Prostate gland (tissue), 2 donors: ENCODE results near the gene ADAM17.
A peak's percentile ranks its signal among the peaks of the same experiment; 100 is the strongest.

Experiments used
- POLR2A ChIP-seq: fragments of 450-650 bp; IDR thresholded peaks from one replicate; pipeline ENCODE4 v1.6.1; 2016; ENCODE audit warnings: antibody characterized with exemption, mild to moderate bottlenecking
- POLR2AphosphoS5 ChIP-seq: sonication (generic); formaldehyde crosslinking; IDR thresholded peaks from one replicate; pipeline ENCODE4 v1.6.1; 2017; ENCODE audit warnings: antibody characterized with exemption
- TF ChIP-seq, protein P1 (sequence below), 4 experiments: fragments of 200-600 bp in 2 of 4; fragments of 450-650 bp in 2 of 4; sonication (generic) in 2 of 4; IDR thresholded peaks; 1 replicate in 3 of 4; 2 replicates in 1 of 4; pipeline ENCODE4 v1.5.1; 2016 to 2019; ENCODE audit warnings: antibody characterized with exemption in 4 of 4, mild to moderate bottlenecking in 2 of 4, moderate library complexity in 2 of 4

DNA sequence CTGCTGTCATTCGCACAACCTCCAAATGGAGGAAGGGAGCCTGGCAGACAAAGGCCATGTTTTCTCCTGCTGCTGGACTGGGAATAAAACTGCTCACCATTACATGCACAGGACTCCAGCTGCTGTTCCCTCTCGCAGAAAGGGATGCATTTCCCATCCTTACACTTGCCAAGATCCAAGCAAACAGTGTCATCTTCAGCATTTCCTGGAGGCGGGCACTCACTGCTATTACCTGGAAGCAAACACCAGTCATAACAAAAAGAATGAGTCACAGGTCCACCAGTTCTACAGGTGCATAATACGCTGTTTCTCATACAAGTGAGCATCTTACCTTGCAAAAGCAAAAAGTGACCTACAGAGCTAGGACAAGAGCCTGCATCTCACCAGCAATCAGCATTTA, 58.6 kb downstream of the ADAM17 start:
- TF ChIP-seq, protein P1, sequence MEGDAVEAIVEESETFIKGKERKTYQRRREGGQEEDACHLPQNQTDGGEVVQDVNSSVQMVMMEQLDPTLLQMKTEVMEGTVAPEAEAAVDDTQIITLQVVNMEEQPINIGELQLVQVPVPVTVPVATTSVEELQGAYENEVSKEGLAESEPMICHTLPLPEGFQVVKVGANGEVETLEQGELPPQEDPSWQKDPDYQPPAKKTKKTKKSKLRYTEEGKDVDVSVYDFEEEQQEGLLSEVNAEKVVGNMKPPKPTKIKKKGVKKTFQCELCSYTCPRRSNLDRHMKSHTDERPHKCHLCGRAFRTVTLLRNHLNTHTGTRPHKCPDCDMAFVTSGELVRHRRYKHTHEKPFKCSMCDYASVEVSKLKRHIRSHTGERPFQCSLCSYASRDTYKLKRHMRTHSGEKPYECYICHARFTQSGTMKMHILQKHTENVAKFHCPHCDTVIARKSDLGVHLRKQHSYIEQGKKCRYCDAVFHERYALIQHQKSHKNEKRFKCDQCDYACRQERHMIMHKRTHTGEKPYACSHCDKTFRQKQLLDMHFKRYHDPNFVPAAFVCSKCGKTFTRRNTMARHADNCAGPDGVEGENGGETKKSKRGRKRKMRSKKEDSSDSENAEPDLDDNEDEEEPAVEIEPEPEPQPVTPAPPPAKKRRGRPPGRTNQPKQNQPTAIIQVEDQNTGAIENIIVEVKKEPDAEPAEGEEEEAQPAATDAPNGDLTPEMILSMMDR (IDR thresholded peaks at IDR 0.05), result no peak
- TF ChIP-seq POLR2A (no peak), POLR2AphosphoS5 (peak; percentile 63)
